Measurements from ENCODE around the gene GGA1. TPM values are rescaled to one million over a fixed set of nuclear protein-coding genes. Genes with fewer than 3 reads are reported as not detected.

The GGA1 gene
- total and polyA plus RNA-seq, 9 of the 15 experiments (the other 6 are each of a cell fraction or from before 2014, with no cell fraction given) = 1.5 to 69.5 (median 31.6) TPM

- TF ChIP-seq KLF13 (tag; IDR thresholded peaks at IDR 0.05; ENCODE audit: borderline replicate concordance, low read depth) (no peak), ZNF239 (CRISPR knock-in tag; IDR thresholded peaks at IDR 0.05) (no peak), ELK3 (CRISPR knock-in tag; IDR thresholded peaks at IDR 0.05) (no peak), ETS1 (conservative IDR thresholded peaks at IDR 0.05; ENCODE audit: control insufficient read depth, low read depth, low read length) (no peak), TCF3 (CRISPR knock-in tag; IDR thresholded peaks at IDR 0.05) (no peak), TRIM28 (IDR thresholded peaks at IDR 0.05) (no peak), POLR2H (tag; IDR thresholded peaks at IDR 0.05; ENCODE audit: low read depth) (no peak), DMBX1 (CRISPR knock-in tag; IDR thresholded peaks at IDR 0.05; ENCODE audit: borderline replicate concordance) (no peak), POLR2AphosphoS5 (IDR thresholded peaks at IDR 0.05; ENCODE audit: control insufficient read depth, insufficient read depth, low read depth, low read length) (no peak), SUPT5H (IDR thresholded peaks at IDR 0.05) (0 out of 2 replicates have a peak, but pooled peaks have one; percentile 13), GABPB1 (CRISPR knock-in tag; IDR thresholded peaks at IDR 0.05) (no peak), RBFOX2 (IDR thresholded peaks at IDR 0.05; ENCODE audit: low read depth, low read length) (no peak; the same call in 1 of the 2 replicates), ZFP91 (CRISPR knock-in tag; IDR thresholded peaks at IDR 0.05) (no peak)
Observed at GRCh38 chr22:37566903-37567798, 41.5 kb upstream of the GGA1 start (continued).

Data from K562 (cell line).